Right atrium auricular region (tissue), 2 donors: ENCODE data around the gene C1GALT1C1. TPM values are rescaled to one million over a fixed set of nuclear protein-coding genes. Genes with fewer than 3 reads are reported as not detected.
A peak's percentile ranks its signal among the peaks of the same experiment; 100 is the strongest.

Source experiments
- DNase-seq: peaks from one replicate; pipeline ENCODE4 v3.0.0-alpha.2; 2019; ENCODE audit warnings: low spot score
- H3K27ac ChIP-seq, 2 donors: fragments of 200-600 bp; sonication (generic); 1 replicate in 1 of 2; 2 replicates in 1 of 2; pipeline ENCODE4 v1.5.1; 2016 to 2019
- H3K27me3 ChIP-seq, 2 donors: fragments of 200-600 bp; sonication (generic); one replicate each; pipeline versions ENCODE4 v1.5.1 to v1.6.0; 2017 to 2019
- H3K36me3 ChIP-seq: fragments of 200-600 bp; sonication (generic); one replicate; pipeline ENCODE4 v1.5.1; 2016
- H3K4me1 ChIP-seq, 2 donors: fragments of 200-600 bp; sonication (generic); one replicate each; pipeline versions ENCODE4 v1.5.1 to v1.6.0; 2017 to 2019
- H3K4me3 ChIP-seq, 2 donors: fragments of 200-600 bp; sonication (generic); 1 replicate in 1 of 2; 2 replicates in 1 of 2; pipeline ENCODE4 v1.5.1; 2017 to 2019; ENCODE audit warnings: mild to moderate bottlenecking in 1 of 2, moderate library complexity in 1 of 2
- H3K9me3 ChIP-seq, 2 donors: fragments of 200-600 bp; sonication (generic); one replicate each; pipeline ENCODE4 v1.5.1; 2019
- CTCF ChIP-seq, 2 donors: fragments of 200-600 bp; sonication (generic); IDR thresholded peaks; one replicate each; pipeline ENCODE4 v1.5.1; 2019; ENCODE audit warnings: antibody characterized with exemption in 2 of 2
- total RNA-seq, 2 donors: library from RNA; depleted of rRNA; stranded (reverse); fragments of >200 nt; gene quantifications; one replicate each; pipeline ENCODE4 v1.1.0, GENCODE V29; 2016

The C1GALT1C1 gene
- total RNA-seq = 10 to 100 TPM; 24.0 to 31.4 TPM

- Histone ChIP-seq H3K27ac (peak within 1 kb of the TSS; percentile 85 to 90), H3K4me3 (peak within 1 kb of the TSS; percentile 56 to 65), H3K9me3 (no peaks in the 10 kb centered on the region), H3K36me3 (no peaks in the 10 kb centered on the region), H3K4me1 (no peaks in the 10 kb centered on the region), H3K27me3 (no peaks in the 10 kb centered on the region)
- DNase-seq = peak; percentile 91
- no peak for TF ChIP-seq CTCF (IDR thresholded peaks at IDR 0.05)
These were observed at the start of gene C1GALT1C1 for GRCh38 chrX:120629667-120630537. Gene C1GALT1C1, minus strand, starts transcription at chrX:120630054. Its CDS starts 2,888 bp downstream, at chrX:120627166.

GRCh38 chrX:120677004-120677652 is 47.3 kb upstream of the C1GALT1C1 start:
- H3K27ac ChIP-seq = no peak overlapping the region
- no peak overlapping the region for H3K4me3 ChIP-seq
- H3K9me3 ChIP-seq = no peaks in the 10 kb centered on the region
- DNase-seq = no peak
- H3K36me3 ChIP-seq = no peaks in the 10 kb centered on the region
- H3K4me1 ChIP-seq = peaks cover 0 to 2% of the 10 kb centered on the region in 2 donors
- no peak for TF ChIP-seq CTCF (IDR thresholded peaks at IDR 0.05)
- no peaks in the 10 kb centered on the region for H3K27me3 ChIP-seq

- no peak for TF ChIP-seq CTCF (IDR thresholded peaks at IDR 0.05)
- Histone ChIP-seq H3K27ac (peak overlapping the region; percentile 33 to 70), H3K36me3 (no peaks in the 10 kb centered on the region), H3K4me1 (peaks cover 0 to 7% of the 10 kb centered on the region in 2 donors), H3K9me3 (no peaks in the 10 kb centered on the region), H3K27me3 (no peaks in the 10 kb centered on the region), H3K4me3 (no peak overlapping the region)
- DNase-seq = no peak
These were observed 43.1 kb upstream of the C1GALT1C1 start for GRCh38 chrX:120672841-120673530.

- H3K27ac ChIP-seq = peak overlapping the region; percentile 33 to 70
- no peak for TF ChIP-seq CTCF (IDR thresholded peaks at IDR 0.05)
These were observed 42.5 kb upstream of the C1GALT1C1 start for GRCh38 chrX:120672389-120672788.

GRCh38 chrX:120671963-120672362 is 42.1 kb upstream of the C1GALT1C1 start:
- peak overlapping the region; percentile 29 to 70 for H3K27ac ChIP-seq

More at GRCh38 chrX:120672389-120672788, 42.5 kb upstream of the C1GALT1C1 start:
- Histone ChIP-seq H3K4me3 (no peak overlapping the region), H3K4me1 (peaks cover 0 to 7% of the 10 kb centered on the region in 2 donors), H3K27me3 (no peaks in the 10 kb centered on the region), H3K9me3 (no peaks in the 10 kb centered on the region), H3K36me3 (no peaks in the 10 kb centered on the region)
- DNase-seq = peak; percentile 81

More at GRCh38 chrX:120671963-120672362, 42.1 kb upstream of the C1GALT1C1 start:
- no peaks in the 10 kb centered on the region for H3K9me3 ChIP-seq
- H3K36me3 ChIP-seq = no peaks in the 10 kb centered on the region
- no peak overlapping the region for H3K4me3 ChIP-seq
- H3K4me1 ChIP-seq = peaks cover 0 to 7% of the 10 kb centered on the region in 2 donors
- DNase-seq = no peak
- no peaks in the 10 kb centered on the region for H3K27me3 ChIP-seq
- no peak for TF ChIP-seq CTCF (IDR thresholded peaks at IDR 0.05)
